Raji (cell line): ENCODE measurements around the gene UGP2.
A peak's percentile ranks its signal among the peaks of the same experiment; 100 is the strongest.

Experiments
- POLR2A ChIP-seq: IDR thresholded peaks from 2 replicates; pipeline ENCODE4 v1.6.1; 2011; ENCODE audit warnings: low read depth, low read length, control low read depth; ENCODE audit not compliant: insufficient read depth

The UGP2 gene

GRCh38 chr2:63841254-63842022, at the start of gene UGP2:
TSS of gene UGP2 (plus strand) at chr2:63841896. CDS start at chr2:63842186, 290 bp downstream.
- TF ChIP-seq POLR2A: peak; percentile 60

DNA sequence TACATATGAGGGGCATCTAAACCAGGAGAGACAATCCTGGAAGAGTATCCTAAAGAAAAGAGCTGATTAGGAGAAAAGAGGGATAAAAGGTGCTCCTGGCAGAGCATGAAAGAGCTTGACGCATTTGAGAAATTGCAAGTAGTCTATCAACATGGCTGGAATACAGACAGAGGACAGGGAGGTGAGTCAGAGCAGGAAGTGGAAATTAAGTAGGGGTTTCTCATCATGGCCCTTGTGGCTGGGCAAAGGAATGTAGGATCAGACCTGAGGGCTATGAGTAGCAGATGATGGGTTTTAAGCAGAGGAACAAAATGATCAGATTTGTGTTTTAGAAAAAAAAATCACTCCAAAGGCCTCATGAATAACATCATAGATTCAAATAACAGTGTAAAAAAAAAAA, 49.2 kb upstream of the UGP2 start:
- no peak for TF ChIP-seq POLR2A

DNA sequence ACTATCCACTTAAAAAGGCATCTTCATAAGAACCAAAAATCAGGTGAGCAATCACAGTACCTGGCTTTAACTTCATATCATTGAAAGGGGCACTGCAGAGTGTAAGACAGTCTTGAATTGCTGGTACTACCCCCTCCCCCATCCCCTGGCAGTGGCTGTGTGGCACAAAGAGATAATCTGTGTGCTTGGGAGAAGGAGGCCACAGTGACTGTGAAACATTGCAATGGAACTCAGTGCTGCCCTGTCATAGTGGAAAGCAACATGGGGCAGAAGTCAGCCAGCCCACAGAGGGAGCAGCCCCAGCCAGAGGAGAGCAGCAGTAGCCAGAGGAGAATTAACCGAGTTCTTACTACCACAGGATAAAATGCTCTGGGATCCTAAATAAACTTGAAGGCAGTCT, 45.3 kb upstream of the UGP2 start:
- no peak for TF ChIP-seq POLR2A

DNA sequence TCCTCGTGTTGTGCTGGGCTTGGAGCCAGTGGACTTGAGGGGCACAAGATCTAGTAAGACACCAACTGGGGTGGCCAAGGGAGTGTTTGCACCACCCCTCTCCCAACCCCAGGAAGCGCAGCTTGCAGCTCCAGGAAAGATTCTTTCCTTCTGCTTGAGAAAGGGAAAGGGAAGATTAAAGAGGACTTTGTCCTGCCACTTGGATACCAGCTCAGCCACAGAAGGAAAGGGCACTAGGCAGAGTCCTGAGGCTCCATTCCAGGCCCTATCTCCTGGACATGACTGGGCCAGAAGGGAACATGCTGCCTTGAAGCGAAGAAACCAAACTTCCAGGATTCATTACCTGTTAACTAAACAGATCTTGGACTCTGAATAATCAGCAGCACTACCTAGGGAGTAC, 44.9 kb upstream of the UGP2 start:
- TF ChIP-seq POLR2A: no peak

DNA sequence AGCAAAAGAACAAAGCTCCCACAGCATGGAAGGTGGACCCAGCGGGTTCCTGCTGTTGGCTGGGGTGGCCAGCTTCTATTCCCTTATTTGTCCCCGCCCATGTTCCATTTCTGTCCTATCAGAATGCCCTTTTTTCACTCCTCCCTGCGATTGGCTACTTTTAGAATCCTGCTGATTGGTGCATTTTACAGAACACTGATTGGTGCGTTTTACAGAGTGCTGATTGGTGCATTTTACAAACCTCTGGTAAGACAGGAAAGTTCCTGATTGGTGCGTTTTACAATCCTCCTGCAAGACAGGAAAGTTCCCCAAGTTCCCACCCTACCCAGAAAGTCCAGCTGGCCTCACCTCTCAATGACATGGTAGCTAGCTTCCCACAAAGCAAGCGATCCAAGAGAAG, 40.2 kb upstream of the UGP2 start:
- no peak for TF ChIP-seq POLR2A

- TF ChIP-seq POLR2A: no peak
Observed at GRCh38 chr2:63805412-63805811, 36.3 kb upstream of the UGP2 start.

DNA sequence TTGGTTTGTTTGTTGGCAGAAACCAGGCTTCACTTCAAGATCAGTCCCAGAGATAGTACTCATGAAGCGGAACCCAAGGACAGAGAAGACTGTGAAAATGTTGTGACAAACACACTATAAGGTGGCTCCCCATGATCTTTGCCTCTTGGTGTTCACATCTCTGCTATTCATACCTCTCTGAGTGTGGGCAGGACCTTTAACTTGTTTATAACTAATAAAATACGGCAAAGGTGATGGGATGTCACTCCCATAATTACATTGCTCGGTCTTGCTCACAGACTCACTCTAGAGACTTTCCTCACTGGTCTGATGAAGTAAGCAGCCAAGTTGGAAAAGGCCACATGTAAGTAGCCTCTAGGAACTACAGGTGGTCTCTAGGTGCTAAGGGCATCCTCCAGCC, 30.6 kb upstream of the UGP2 start:
- TF ChIP-seq POLR2A: no peak

DNA sequence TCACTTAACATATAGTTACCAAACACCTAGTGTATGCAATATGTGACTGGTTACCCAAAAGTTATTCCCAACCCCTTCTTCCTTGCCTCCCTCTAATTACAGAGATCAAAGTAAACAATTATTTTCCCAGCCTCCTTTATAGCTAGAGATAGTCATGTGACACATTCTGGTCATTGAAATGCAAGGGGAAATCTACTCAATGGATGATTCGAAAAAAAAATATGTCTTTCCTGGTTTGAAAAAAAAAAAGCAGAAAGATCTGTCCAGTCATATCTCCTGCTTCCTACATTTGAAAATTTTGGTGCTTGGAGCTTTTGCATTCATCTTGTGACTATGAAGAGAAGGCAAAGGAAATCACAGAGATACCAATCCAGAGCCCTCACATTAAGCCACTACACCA, 27.6 kb upstream of the UGP2 start:
- TF ChIP-seq POLR2A: no peak

- no peak for TF ChIP-seq POLR2A
Observed at GRCh38 chr2:63817382-63817781, 24.3 kb upstream of the UGP2 start.

DNA sequence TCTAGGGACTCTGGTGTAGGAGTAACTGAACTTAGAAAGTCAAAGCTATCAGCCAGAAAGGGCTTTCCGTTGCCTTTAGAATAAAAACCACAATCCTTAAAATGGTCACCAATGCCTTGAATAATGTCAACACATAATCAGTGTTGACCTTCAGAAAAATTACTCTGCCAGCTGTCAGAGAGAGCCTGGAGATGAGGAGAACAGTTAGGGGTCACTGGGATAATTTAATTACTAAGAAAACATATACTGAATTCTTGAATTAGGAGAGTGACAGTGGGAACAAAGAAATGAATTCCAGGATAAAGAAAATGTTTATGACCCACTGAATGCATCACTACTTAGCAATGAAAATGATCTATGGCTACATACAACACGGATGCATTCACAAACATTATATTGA, 23.4 kb upstream of the UGP2 start:
- no peak for TF ChIP-seq POLR2A

GRCh38 chr2:63819256-63819655, 22.4 kb upstream of the UGP2 start:
- TF ChIP-seq POLR2A: no peak

DNA sequence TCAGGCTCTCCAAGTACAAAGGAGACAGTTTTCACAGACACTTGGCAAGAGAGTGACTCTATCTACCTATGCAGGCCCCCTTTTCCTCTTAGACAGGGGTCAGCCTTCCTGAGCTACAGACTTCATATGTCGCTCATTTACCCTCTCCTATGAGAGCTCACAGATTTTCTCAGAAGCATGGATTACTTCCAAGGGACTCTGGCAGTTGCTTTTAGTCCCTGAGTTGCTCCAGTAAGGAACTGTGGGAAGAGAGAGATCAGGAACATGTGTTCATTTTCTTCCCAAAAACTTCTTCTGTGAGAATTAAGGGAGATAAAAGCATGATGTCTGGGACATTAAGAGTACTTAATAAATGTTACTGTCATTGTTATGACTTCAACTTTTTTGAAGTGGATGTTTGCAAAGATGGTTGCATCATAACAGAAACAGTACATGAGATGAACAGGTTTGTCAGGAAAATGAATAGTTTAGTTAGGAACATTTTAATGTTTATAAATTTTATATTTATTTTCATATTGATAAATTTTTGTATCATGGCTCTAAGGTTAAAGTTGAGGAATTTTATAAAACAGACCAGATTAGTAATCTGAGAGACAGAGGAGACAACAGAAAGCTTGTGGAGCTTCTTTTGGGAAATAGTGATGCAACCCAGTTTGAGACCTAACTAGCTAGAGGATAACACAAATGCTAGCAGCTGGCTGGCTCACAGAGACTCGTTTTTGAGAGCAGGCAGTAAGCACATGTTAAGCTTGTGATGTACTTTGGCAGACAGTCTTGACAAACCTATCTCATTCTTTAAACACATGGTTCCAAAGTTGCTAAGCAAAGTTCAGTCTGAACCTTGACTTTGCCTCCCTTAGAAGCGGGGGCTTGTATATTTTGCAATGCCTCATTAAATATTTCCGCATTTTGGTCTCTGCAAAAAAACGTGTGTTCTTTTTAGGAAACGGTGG, 21.7 kb upstream of the UGP2 start:
- no peak for TF ChIP-seq POLR2A

- TF ChIP-seq POLR2A: no peak
Observed at GRCh38 chr2:63820969-63821368, 20.7 kb upstream of the UGP2 start.

DNA sequence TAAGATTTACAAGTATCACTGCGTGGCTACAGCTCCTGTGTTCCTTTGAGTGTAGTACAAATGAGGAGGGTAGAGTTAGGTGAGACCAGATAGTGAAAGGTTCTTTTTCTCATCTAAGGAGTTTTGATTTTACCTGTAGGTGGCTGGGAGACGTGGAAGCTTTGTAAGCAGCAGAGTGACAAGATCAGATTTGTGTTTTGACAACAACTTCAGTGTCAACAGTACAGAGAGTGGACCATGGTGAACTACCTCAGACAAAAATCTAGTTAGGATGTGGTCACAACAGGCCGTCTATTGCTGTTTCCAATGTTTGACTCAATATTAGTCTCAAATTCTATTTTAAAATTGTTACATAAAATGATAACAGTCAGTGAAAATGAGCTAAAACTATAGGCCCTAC, 20.3 kb upstream of the UGP2 start:
- no peak for TF ChIP-seq POLR2A

DNA sequence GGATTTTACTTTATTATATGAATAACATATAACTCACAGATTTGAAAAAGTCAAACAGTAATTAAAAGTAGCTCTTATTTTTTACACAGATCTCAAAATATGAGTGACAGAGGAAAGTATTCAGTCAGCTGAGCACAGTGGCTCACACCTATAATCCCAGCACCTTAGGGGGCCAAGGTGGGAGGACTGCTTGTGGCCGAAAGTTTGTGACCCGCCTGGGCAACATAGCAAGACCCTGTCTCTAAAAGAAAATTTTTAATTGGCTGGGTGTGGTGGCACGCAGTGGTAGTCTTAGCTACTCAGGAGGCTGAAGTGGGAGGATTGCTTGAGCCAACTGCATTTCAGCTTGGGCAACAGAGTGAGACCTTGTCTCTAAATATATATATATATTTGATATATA, 19.2 kb upstream of the UGP2 start:
- no peak for TF ChIP-seq POLR2A

- TF ChIP-seq POLR2A: no peak
Observed at GRCh38 chr2:63827749-63828148, 13.9 kb upstream of the UGP2 start.
